A549 treated with RU486 at 1 μM for 4 hours (cell line): Measurements from ENCODE around the gene HPGDS. TPM values are rescaled to one million over a fixed set of nuclear protein-coding genes. Genes with fewer than 3 reads are reported as not detected.

Source experiments
- total RNA-seq: library from RNA; stranded (reverse); fragments of 200-300 nt; extraction: Qiagen RNA extraction; gene quantifications from 5 replicates; pipeline ENCODE4 v1.2.3, GENCODE V29; 2022; ENCODE audit warnings: low read depth

HPGDS gene
- not detected in 5 replicates for total RNA-seq

DNA sequence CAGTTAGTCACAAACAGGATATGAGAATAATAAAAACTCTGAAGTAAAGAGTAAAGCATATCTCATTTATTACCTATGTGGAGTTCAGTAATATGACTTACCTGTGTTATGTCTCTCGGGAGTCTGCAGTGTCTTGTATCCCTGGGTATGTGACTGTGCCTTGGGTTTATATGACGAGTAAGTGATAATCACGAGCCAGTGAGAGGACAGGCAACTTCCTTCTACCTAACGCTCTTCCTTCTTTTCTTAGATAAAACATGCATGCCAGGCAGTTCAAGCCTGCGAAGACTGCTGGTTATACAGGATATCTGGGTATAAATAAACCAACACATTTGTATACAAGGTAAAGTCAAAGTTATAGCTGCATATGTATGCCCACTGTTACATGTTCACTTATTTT lies at the start of gene HPGDS:
Gene HPGDS (minus strand): TSS at position 143 of the 400 bp plus-strand sequence. CDS start 8,207 bp downstream, outside the sequence.

Other genes with a start within 250 kb of the HPGDS start
- 5.3 to 13.8 TPM (median 11.9 TPM) in 5 replicates for gene SMARCAD1, start 135.0 kb downstream of the HPGDS start, total RNA-seq
- gene PDLIM5, start 109.1 kb upstream of the HPGDS start, total RNA-seq = 27.2 to 45.0 TPM (median 42.2 TPM) in 5 replicates